Heart left ventricle (tissue), 16 donors: ENCODE data around the gene NUP210. TPM values are rescaled to one million over a fixed set of nuclear protein-coding genes. Genes with fewer than 3 reads are reported as not detected.

ENCODE experiments used
- ATAC-seq, 4 donors: fragments of 200-7000 bp; cut with Tn5 transposase; one replicate each; pipeline ENCODE4 v1.9.1; 2020 to 2022; ENCODE audit warnings: moderate library complexity in 4 of 4, mild to moderate bottlenecking in 3 of 4, moderate number of reproducible peaks in 1 of 4
- DNase-seq, 5 donors: peaks; one replicate each; pipeline ENCODE4 v3.0.0-alpha.2; 2020
- H3K27ac ChIP-seq, 12 donors: fragments of 200-600 bp; sonication (generic) in 4 of 12; one replicate each; pipeline versions ENCODE4 v1.5.0 to v1.8.0; 2016 to 2022; ENCODE audit warnings: mild to moderate bottlenecking in 2 of 12
- H3K27me3 ChIP-seq, 9 donors: fragments of 200-600 bp; sonication (generic) in 2 of 9; one replicate each; pipeline versions ENCODE4 v1.5.1 to v1.8.0; 2016 to 2022; ENCODE audit warnings: mild to moderate bottlenecking in 3 of 9
- H3K36me3 ChIP-seq, 9 donors: fragments of 200-600 bp; sonication (generic) in 2 of 9; one replicate each; pipeline versions ENCODE4 v1.5.0 to v1.8.0; 2018 to 2022; ENCODE audit warnings: mild to moderate bottlenecking in 2 of 9
- H3K4me1 ChIP-seq, 12 donors: fragments of 200-600 bp; sonication (generic) in 4 of 12; one replicate each; pipeline versions ENCODE4 v1.5.0 to v1.8.0; 2016 to 2022; ENCODE audit warnings: mild to moderate bottlenecking in 3 of 12
- H3K4me3 ChIP-seq, 12 donors: fragments of 200-600 bp; sonication (generic) in 4 of 12; one replicate each; pipeline versions ENCODE4 v1.5.0 to v1.8.0; 2017 to 2022; ENCODE audit warnings: mild to moderate bottlenecking in 9 of 12, moderate library complexity in 4 of 12
- H3K9me3 ChIP-seq, 12 donors: fragments of 200-600 bp; sonication (generic) in 4 of 12; one replicate each; pipeline versions ENCODE4 v1.5.0 to v1.8.0; 2016 to 2022; ENCODE audit warnings: mild to moderate bottlenecking in 1 of 12
- CTCF ChIP-seq, 12 donors: fragments of 200-600 bp; sonication (generic) in 4 of 12; IDR thresholded peaks; one replicate each; pipeline versions ENCODE4 v1.5.0 to v1.8.0; 2018 to 2022; ENCODE audit warnings: antibody characterized with exemption in 12 of 12, mild to moderate bottlenecking in 5 of 12
- POLR2A ChIP-seq, 2 donors: fragments of 450-650 bp; IDR thresholded peaks; one replicate each; pipeline ENCODE4 v1.6.1; 2017; ENCODE audit warnings: antibody characterized with exemption in 2 of 2, mild to moderate bottlenecking in 2 of 2, moderate library complexity in 2 of 2
- WGBS, 4 donors: extraction: QIAGEN DNeasy Blood & Tissue Kit in 2 of 4; methylation state at CpG; one replicate each; pipeline versions ENCODE4 v1.1.5 to v1.1.7; 2013 to 2018; 5-methylcytosine and 5-hydroxymethylcytosine counted together
- intact Hi-C, 10 donors: fragments of 100-400 bp; cut with DNase I; formaldehyde crosslinking; loops; one replicate each; pipeline versions ENCODE4 v1.11.1 to v1.14.2; 2022
- polyA plus RNA-seq, 2 donors: library from polyadenylated mRNA; stranded (reverse); fragments of 200-250 nt; gene quantifications; one replicate each; pipeline ENCODE4 v1.2.3, GENCODE V29; 2013
- total RNA-seq, 9 donors: library from RNA; depleted of rRNA in 2 of 9; stranded (reverse); fragments of >200 nt in 2 of 9; fragmentation: NEBNext Ultra II Directional in 3 of 9; extraction: Animal tissue kit (Norgen Biotek cat#: 25700) in 3 of 9; gene quantifications; one replicate each; pipeline versions ENCODE4 v1.1.0 to v1.2.4, GENCODE V29; 2016 to 2023
- donor health status: ischemic (EF 13 %, LVEDD 7.1; RV severe dilation, severe dysfunction).
- donor health status: healthy with polysubstance abuse.
- donor health status: DM: no; HTN: yes; CAD: no.
- donor health status: DM: no; HTN: no; CAD: no.
- donor health status: ischemic (EF 25% LVEDD 6.9; RV normal size, moderate dysfunction).
- donor health status: ischemic (EF 25% LVEDD 5.7; RV mildly dilated, moderate dysfunction).
- donor health status: healthy.
- donor health status: DM: yes; HTN: yes; CAD: no.
- donor health status: ischemic (EF 35%, LVEDD 5.7; RV mildly dilated, moderate dysfunction).
- donor health status: nonischemic (EF 11% LVEDD 7.7; RV severe dilation, severe dysfunction).
- donor health status: DM: yes; HTN: yes; CAD: no.
- donor health status: PGD.
- donor health status: ischemic (EF 29% LVEDD 5.4; RV normal size, mild dysfunction).
- donor health status: nonischemic (EF 23%, LVEDD 6.1; RV moderate dilation, normal function).

The NUP210 gene
- total and polyA plus RNA-seq, 11 donors, result 1.3 to 9.7 (median 2.6) TPM

GRCh38 chr3:13408890-13409289, 11.2 kb downstream of the NUP210 start:
- DNase-seq (no peak), ATAC-seq (no peak)
- intact Hi-C loops, result no loop called here
- WGBS, 4 donors, result 60 to 66% (median 63%) methylated on average over 2 of the region's 2 CpGs
- peaks cover 0 to 19% (median 7%) of the 10 kb centered on the region in 12 donors for H3K9me3 ChIP-seq
- H3K27me3 ChIP-seq, result no peaks in the 10 kb centered on the region
- TF ChIP-seq CTCF (IDR thresholded peaks at IDR 0.05) (no peak), POLR2A (IDR thresholded peaks at IDR 0.05) (no peak)
- H3K4me3 ChIP-seq, result no peak overlapping the region
- no peaks in the 10 kb centered on the region for H3K36me3 ChIP-seq
- peaks cover 0 to 6% (median 0%) of the 10 kb centered on the region in 12 donors for H3K4me1 ChIP-seq
- H3K27ac ChIP-seq, result no peak overlapping the region

- intact Hi-C loops, result no loop called here
- no peaks in the 10 kb centered on the region for H3K27me3 ChIP-seq
- H3K4me1 ChIP-seq, result no peaks in the 10 kb centered on the region
- no peaks in the 10 kb centered on the region for H3K36me3 ChIP-seq
- peaks cover 0 to 19% (median 7%) of the 10 kb centered on the region in 12 donors for H3K9me3 ChIP-seq
- DNase-seq (no peak), ATAC-seq (no peak)
- no peak overlapping the region for H3K27ac ChIP-seq
- TF ChIP-seq CTCF (IDR thresholded peaks at IDR 0.05) (no peak), POLR2A (IDR thresholded peaks at IDR 0.05) (no peak)
- no peak overlapping the region for H3K4me3 ChIP-seq
These were observed 12.2 kb downstream of the NUP210 start for GRCh38 chr3:13407926-13408325.

- Histone ChIP-seq H3K4me3 (no peak overlapping the region), H3K27me3 (no peaks in the 10 kb centered on the region), H3K9me3 (peaks cover 0 to 19% (median 7%) of the 10 kb centered on the region in 12 donors), H3K4me1 (no peaks in the 10 kb centered on the region), H3K36me3 (no peaks in the 10 kb centered on the region), H3K27ac (no peak overlapping the region)
- intact Hi-C loops, result no loop called here
- TF ChIP-seq CTCF (IDR thresholded peaks at IDR 0.05) (no peak), POLR2A (IDR thresholded peaks at IDR 0.05) (no peak)
- no peak for DNase-seq
- ATAC-seq, result no peak
- WGBS, 4 donors, result 90 to 100% (median 96%) methylated on average over 1 of the region's 1 CpG
These were observed 12.6 kb downstream of the NUP210 start for GRCh38 chr3:13407475-13407874.

- Histone ChIP-seq H3K4me3 (no peak overlapping the region), H3K27ac (no peak overlapping the region), H3K9me3 (peaks cover 0 to 19% (median 7%) of the 10 kb centered on the region in 12 donors), H3K4me1 (no peaks in the 10 kb centered on the region), H3K27me3 (no peaks in the 10 kb centered on the region), H3K36me3 (no peaks in the 10 kb centered on the region)
- intact Hi-C loops, result no loop called here
- DNase-seq (no peak), ATAC-seq (no peak)
- no peak for TF ChIP-seq CTCF (IDR thresholded peaks at IDR 0.05)
- 72 to 85% (median 73%) methylated on average over 5 of the region's 5 CpGs for WGBS, 4 donors
These were observed 13.9 kb downstream of the NUP210 start for GRCh38 chr3:13406190-13406589.
